Hippocampal formation (tissue), 2 donors: Measurements from ENCODE around the gene MYO9B.

Source experiments
- DNase-seq, 2 donors: peaks; one replicate each; lab custom pipeline; 2025; lab: John Stamatoyannopoulos, UW

Gene MYO9B

GRCh38 chr19:17061691-17062090, 13.9 kb upstream of the MYO9B start:
- DNase-seq: no peak

- no peak for DNase-seq
Measured at GRCh38 chr19:17063428-17063827, 12.1 kb upstream of the MYO9B start.

DNA sequence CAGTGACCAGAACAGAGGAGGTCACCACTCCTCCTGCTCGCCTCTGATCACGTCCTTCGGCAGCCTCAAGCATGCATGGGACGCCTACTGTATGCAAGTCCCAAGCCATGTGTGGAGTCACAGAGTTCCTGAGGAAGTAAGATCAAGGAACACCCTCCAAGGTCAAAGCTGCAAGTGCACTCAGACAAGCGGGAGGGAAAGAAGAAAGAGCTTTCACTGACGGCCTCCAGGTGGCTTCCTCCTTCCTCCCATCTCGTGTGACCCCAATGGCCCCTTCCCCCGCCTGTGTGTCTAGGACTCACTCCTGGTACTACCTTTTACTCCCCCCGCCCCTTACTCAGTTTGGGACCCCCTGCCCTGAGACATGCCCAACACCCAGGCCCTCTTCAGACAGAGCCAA, 6.4 kb upstream of the MYO9B start:
- DNase-seq: no peak

- DNase-seq: no peak
Measured at GRCh38 chr19:17070421-17070820, 5.2 kb upstream of the MYO9B start.

DNA sequence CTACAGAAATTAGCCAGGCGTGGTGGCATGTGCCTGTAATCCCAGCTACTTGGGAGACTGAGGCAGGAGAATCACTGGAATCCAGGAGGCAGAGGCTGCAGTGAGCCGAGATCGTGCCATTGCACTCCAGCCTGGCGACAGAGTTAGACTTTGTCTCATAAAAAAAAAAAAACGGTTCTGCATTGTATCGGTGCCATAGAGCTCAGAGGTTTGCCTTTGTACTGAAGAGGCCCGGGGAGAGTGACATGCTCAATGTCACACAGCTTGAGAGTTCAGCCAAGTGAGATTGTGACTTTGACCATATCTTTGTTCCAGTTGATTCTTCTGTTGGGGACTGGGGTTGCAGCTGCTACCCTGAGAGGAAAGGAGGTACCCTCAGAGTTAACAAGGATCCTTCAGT, 4.7 kb upstream of the MYO9B start:
- no peak for DNase-seq

DNA sequence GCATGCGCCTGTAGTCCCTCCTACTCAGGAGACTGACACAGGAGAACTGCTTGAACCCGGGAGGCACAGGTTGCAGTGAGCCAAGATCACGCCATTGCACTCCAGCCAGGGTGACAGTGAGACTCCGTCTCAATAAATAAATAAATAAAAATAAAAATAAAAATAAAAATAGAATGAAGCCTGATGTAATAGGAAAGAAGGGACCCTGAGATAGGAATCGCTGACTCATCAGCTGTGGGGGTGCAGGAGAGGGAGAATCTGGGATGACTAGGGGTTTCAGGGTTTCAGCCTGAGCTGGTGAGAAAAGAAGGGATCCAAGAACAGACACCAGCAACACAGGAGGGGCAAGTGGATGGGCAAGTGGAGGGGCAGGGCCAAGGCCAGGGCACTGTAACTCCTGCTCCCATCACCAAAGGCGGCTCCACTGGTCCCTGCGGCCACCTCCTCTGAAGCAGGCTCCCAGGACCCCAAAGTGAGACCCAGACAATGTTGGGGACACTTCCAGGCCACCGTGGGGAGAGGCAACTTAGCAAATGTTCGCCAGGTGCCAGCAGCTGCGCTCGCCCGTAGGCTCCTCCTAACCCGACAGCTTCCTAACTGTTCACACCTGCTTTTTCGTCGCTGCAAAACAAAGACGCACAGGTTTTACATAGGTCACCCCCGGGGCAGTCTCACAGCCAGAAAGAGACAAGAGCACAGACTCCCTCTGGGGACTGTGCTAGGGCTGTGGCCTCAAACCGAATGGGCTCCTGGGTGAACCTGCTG, 1.5 kb upstream of the MYO9B start:
- no peak for DNase-seq

DNA sequence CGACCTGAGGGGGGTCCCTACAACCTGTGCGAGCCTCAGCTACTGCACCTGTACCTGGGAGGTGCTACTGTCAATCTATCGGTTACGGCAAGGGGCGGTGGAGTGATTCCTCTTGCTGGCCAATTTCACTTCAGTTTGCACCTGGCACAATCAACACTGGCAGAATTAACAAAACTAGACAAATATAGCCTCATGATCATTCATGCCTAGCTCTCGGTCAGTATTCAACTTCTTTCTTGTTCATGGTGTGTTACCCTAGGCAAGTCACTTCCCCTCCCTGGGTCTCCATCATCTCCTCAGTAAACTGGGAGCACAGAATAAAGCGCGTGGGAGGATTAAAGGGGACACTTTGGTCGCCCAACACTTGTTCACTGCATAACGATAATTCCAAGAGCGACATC, 943 bp upstream of the MYO9B start:
- DNase-seq: no peak

DNA sequence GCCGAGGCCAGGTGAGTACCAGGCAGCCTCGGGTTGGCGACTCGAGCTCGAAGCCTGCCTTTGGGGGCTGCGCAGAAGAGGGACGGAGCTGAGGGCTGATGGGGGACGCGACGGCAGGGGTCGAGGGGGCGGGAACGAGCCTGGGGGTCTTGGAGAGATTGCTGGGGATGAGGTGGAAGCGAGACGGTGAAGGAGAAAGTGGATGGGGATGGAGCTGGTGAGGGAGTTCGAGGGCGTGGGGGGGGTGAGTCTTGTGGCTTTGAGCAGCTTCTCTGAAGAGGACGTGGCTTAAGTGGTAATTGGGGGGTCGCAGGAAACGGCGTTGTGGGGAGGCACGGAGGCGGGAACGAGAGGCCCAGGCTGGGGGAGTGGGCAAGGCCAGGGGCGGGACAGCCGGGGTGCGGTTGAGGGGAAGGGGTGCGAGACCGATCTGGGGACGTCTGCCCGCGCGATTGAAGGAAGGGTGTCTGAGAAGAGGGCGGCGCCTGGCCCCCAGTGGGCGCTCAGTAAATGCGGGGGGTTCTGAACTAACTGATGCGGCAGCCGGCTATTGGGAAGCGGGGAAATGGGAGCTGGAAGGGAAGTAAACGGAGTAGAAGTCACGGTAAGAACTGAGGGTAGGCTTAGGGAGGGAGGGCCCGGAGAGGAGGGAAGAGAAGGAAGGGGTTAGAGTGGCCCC, 426 bp downstream of the MYO9B start:
- no peak for DNase-seq

DNA sequence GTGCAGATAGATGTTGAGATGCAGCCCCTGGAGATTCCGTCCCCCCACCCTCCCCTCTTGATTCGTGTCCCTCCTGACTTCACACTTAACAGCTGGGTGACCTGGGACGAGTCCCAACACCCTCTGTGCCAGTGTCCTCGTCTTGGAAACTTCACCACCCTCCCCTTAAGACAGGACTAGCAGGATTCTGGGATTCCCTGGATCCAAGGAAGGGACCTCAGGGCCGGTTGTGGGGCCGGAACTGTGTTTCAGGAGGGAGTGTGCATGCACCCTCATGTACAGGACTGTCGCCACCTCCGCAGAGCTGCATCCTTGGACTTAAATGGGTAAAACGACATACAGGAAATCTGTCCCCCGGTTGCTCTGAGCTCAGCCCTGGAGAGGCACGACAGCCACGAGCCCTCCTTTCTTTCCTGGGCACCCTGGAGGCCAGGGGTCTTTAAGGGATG, 990 bp downstream of the MYO9B start:
- no peak for DNase-seq

- DNase-seq: no peak
Measured at GRCh38 chr19:17077447-17078028, 2.0 kb downstream of the MYO9B start.

DNA sequence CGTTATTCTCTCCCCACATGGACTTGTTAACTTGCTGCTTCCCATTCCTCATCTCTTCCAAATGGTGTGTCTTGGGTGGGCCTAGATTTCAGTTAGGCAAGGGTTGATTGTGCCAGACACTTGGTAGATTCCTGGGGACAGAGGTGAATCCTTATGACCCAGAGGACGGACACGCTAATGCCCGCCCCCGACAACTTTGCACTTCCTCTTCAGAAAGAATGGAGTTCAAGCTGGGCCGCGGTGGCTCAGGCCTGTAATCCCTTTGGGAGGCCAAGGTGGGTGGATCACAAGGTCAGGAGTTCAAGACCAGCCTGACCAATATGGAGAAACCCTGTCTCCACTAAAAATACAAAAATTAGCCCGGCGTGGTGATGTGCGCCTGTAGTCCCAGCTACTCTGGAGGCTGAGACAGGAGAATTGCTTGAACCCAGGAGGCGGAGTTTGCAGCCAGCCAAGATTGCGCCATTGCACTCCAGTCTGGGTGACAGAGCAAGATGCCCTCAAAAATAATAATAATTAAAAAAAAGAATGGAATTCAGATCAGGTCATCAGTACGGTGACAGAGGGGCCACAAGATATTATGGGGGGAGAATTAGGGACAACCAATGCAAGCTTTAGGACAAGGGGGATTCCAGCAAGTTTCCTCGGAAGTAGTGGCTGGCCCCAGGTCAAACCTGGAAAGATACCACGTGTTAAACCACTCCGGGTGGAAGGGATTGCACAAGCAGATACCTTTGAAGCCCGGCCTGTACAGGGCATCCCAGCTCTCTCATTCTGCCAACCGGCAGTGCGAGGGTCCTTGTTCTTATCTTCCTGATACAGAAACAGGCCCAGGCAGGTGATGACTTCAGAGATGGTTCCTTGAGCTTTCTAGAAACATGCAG, 2.7 kb downstream of the MYO9B start:
- no peak for DNase-seq

DNA sequence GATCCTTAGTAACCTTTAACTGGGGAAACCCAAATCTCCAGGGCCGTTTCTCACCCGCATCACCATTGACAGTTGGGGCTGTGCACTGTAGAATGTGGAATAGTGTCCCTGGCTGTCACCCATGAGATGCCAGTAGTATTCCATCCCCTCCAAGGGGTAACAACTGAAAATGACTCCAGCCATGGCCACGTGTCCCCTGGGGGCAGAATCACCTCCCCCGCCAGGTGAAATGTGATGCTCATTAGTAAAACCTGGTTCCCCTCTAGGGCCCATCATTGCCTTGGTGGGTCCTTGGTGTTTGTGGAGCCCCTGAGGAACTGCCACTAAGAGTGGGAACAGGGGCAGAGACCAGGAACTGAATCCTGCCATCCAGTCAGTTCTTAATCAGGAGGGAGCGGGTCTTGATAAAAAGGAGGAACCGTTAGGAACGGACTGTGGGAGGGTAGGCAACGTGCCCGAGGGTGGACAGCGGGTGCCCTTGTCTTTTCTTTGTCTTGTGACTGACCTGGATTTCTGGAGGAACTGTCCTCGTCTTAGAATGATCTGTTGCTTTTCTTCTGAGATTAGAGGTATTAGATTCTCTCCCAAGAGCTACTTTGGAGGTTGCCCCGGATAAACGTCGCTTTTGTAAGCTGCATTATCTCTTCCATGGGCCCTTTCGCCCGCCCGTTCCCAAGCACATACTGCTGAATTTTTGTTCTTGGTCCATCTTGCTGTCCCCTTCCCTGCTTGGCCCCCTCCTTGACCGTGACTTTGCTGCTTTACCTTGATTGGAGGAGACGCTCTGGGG, 3.5 kb downstream of the MYO9B start:
- DNase-seq: peak in 1 of 2 donors; percentile 59

DNA sequence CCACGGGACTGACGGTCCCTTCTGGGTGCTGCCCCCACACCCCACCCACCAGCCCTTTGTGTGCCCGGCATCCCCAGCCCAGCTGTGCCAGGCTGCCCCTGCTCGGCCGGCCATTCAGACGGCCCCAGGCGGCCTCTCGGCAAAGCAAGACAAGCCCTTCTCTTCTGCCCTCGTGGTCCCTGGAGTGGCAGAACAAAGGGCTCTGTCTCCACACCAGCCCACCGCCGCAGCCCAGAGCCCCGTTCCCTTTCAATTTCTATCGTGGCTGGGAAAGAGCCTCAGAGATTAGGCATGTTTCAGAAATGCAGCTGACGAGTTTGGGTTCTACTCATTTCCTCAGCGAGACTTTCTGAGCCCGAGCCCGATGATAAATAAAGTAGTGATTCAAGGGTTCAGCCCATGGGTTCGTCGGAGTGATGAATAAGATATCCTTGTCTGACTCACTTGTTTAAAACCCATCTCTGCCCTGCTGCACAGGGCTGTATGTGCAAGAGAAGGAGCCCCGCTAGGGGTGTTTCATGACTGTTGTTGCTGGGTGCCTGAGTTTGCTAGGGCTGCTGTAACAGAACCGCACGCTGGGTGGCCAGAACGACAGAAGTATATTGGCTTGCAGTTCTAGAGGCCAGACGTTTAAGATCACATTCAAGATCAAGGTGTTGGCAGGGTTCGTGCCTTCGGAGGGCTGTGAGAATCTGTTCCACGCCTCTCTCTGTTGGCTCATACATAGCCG, 4.3 kb downstream of the MYO9B start:
- DNase-seq: peak; percentile 84

DNA sequence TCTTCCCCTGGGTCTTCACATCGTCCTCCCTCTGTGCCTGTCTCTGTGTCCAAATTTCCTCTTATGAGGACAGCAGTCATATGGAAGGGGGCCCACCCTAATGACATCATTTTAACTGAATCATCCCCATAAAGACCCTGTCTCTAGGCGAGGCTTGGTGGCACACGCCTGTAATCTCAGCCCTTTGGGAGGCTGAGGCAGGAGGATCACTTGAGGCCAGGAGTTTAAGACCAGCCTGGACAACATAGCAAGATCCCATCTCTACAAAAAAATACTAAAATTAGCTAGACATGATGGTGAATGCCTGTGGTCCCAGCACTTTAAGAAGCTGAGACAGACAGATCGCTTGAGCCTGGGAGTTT, 4.8 kb downstream of the MYO9B start:
- DNase-seq: no peak

- no peak for DNase-seq
Measured at GRCh38 chr19:17081672-17082630, 6.4 kb downstream of the MYO9B start.

- peak; percentile 75 to 82 for DNase-seq
Measured at GRCh38 chr19:17086120-17086519, 10.5 kb downstream of the MYO9B start.

- no peak for DNase-seq
Measured at GRCh38 chr19:17086834-17087233, 11.3 kb downstream of the MYO9B start.

DNA sequence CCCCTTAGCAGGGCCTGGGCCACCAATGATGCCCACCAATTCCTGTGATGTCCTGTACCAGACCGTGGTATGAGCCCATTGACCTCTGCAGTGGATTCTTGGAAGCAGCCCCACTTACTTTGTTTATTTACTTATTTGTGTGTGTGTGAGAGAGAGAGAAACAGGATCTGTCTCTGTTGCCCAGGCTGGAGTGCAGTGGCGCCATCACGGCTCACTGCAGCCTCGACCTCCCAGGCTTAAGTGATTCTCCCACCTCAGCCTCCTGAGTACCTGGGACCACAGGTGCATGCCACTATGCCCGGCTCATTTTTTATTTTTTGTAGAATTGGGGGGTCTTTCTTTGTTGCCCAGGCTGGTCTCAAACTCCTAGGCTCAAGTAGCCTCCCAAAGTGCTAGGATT, 13.0 kb downstream of the MYO9B start:
- no peak for DNase-seq

DNA sequence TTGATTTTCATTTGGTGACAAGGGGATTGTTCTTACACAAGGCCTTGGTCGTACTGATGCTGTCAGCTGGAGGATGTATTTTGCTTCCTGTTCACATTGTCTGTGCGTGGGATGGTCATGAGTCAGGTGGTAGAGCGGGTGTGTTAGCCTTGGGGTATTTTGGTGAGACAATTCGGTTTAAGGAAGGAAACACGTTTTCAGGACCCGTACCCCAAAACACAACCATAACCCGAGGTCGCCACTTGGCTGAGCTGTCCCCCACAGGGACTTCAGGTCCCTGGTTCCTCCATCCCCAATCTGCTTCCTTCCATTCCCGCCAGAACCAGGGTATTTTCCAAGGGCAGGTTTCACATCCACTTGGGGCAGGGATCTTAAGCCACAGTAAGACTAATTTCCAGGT, 15.0 kb downstream of the MYO9B start:
- DNase-seq: no peak
